Measurements from ENCODE around the gene AJM1. TPM values are rescaled to one million over a fixed set of nuclear protein-coding genes. Genes with fewer than 3 reads are reported as not detected.
"Not testable (repeated sequence)": the region's sequence is repeated elsewhere in the genome, so short reads cannot be mapped to it uniquely, and the experiment has no call there.

Gene AJM1
- total RNA-seq, 1 experiment from 2014 or later: 0.11 TPM

DNA sequence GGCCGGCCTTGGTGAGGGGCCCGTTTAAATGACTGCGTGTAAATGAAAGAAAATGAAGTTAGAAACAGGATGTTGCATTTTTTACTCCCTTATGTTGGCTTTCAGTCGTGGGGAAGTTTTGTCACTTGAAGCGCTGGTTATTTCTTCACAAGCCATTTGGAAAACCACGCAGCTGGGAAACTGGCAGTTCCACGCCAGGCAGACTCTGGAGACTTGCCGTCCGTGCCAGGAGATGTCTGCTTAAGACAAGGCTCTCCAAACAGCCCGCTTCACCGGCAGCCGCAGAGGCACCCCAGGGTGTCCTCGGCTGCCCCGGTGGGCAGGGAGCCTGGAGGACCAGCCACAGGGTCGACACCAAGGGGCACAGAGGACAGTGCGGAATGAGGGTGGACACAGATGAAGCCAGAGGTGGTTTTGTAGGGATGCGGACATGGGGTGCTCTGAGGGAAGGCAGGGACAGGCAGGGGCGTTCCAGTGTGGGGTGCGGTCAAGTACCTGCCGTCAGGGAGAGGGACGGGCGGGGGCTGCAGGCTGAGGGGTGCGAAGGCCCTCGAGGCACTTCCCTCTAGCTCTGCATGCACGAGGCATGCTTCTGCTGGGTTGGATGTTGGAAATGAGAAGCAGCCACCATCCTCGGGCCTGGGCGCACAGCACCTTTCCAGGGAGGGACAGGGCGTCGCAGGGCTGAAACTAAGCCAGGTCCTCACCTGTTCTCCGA, 11.1 kb upstream of the AJM1 start:
- no peak overlapping the region for H3K27ac ChIP-seq
- H3K27me3 ChIP-seq (replicated peaks): no peaks in the 10 kb centered on the region
- peaks cover 65% of the 10 kb centered on the region for H3K36me3 ChIP-seq
- H3K9me3 ChIP-seq (replicated peaks): no peaks in the 10 kb centered on the region
- no peak overlapping the region for H3K4me3 ChIP-seq
- no peaks in the 10 kb centered on the region for H3K4me1 ChIP-seq (replicated peaks)
- no peak for DNase-seq (ENCODE audit: low read depth in 1 of 2, low spot score in 2 of 2)

GRCh38 chr9:136831720-136832104, 10.6 kb upstream of the AJM1 start:
- no peaks in the 10 kb centered on the region for H3K9me3 ChIP-seq (replicated peaks)
- peaks cover 67% of the 10 kb centered on the region for H3K36me3 ChIP-seq
- no peaks in the 10 kb centered on the region for H3K4me1 ChIP-seq (replicated peaks)
- H3K27ac ChIP-seq: no peak overlapping the region
- H3K27me3 ChIP-seq (replicated peaks): no peaks in the 10 kb centered on the region
- DNase-seq (ENCODE audit: low read depth in 1 of 2, low spot score in 2 of 2): no peak
- no peak overlapping the region for H3K4me3 ChIP-seq

DNA sequence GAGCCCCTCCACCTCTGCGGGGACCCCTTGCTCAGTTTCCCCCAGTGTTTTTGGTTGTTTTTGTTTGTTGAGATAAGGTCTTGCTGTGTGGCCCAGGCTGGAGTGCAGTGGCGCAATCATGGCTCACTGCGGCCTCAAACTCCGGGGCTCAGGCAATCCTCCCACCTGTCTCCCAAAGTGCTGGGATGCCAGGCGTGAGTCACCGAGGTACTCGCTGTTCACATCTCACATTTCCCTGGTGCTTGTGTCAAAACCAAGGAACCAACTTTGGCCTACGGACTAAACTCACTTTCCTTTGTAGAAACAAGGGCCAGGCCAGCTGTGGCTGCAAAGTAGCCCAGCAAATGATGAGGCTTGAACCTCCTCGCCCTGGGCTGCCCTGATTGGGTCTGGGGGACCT, 9.7 kb upstream of the AJM1 start:
- H3K9me3 ChIP-seq (replicated peaks): no peaks in the 10 kb centered on the region
- DNase-seq (ENCODE audit: low read depth in 1 of 2, low spot score in 2 of 2): no peak
- no peaks in the 10 kb centered on the region for H3K27me3 ChIP-seq (replicated peaks)
- H3K4me3 ChIP-seq: no peak overlapping the region
- H3K4me1 ChIP-seq (replicated peaks): no peaks in the 10 kb centered on the region
- peaks cover 62% of the 10 kb centered on the region for H3K36me3 ChIP-seq
- no peak overlapping the region for H3K27ac ChIP-seq

- not testable (repeated sequence) for H3K27me3 ChIP-seq (replicated peaks); H3K9me3 ChIP-seq (replicated peaks); H3K4me1 ChIP-seq (replicated peaks); H3K4me3 ChIP-seq; DNase-seq (ENCODE audit: low read depth in 1 of 2, low spot score in 2 of 2); H3K27ac ChIP-seq
- peaks cover 53% of the 10 kb centered on the region for H3K36me3 ChIP-seq
Measured at GRCh38 chr9:136833381-136834048, 8.8 kb upstream of the AJM1 start.

DNA sequence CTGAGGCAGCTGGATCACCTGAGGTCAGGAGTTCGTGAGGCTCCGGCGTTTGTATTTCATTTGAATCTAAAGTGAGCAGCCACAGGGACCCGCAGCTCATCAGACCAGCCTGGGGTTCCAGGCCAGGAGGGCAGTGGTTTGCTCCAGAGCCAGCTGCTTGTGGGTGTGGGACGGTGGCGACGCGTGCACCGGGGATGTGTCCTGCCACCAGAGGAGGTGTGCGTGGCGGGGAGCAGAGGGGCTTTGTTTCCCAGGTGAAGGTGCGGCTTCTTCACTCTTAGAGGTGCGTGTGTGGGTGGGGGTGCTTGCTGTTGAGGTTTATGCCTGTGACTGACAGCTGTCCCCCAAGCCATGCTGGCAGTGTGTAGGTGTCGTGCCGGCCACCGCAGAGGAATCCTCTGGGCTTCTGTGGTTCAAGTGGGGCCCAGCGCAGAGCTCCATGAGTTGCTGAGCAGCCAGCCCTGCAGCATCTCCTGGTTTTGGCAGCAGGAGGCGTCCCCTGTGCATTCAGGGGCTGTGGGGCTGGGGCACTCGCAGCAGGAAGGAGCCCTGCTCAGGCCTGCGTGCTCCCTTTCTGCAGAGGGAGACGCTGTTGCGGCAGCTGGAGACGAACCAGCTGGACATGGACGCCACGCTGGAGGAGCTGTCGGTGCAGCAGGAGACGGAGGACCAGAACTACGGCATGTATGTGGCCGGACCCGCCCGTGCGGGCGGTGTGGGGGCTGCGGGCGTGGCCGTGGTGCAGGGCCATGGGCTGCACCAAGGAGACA, 6.9 kb upstream of the AJM1 start:
- no peaks in the 10 kb centered on the region for H3K27me3 ChIP-seq (replicated peaks)
- H3K4me1 ChIP-seq (replicated peaks): no peaks in the 10 kb centered on the region
- H3K4me3 ChIP-seq: no peak overlapping the region
- H3K36me3 ChIP-seq: peaks cover 43% of the 10 kb centered on the region
- no peak for DNase-seq (ENCODE audit: low read depth in 1 of 2, low spot score in 2 of 2)
- H3K9me3 ChIP-seq (replicated peaks): no peaks in the 10 kb centered on the region
- no peak overlapping the region for H3K27ac ChIP-seq

DNA sequence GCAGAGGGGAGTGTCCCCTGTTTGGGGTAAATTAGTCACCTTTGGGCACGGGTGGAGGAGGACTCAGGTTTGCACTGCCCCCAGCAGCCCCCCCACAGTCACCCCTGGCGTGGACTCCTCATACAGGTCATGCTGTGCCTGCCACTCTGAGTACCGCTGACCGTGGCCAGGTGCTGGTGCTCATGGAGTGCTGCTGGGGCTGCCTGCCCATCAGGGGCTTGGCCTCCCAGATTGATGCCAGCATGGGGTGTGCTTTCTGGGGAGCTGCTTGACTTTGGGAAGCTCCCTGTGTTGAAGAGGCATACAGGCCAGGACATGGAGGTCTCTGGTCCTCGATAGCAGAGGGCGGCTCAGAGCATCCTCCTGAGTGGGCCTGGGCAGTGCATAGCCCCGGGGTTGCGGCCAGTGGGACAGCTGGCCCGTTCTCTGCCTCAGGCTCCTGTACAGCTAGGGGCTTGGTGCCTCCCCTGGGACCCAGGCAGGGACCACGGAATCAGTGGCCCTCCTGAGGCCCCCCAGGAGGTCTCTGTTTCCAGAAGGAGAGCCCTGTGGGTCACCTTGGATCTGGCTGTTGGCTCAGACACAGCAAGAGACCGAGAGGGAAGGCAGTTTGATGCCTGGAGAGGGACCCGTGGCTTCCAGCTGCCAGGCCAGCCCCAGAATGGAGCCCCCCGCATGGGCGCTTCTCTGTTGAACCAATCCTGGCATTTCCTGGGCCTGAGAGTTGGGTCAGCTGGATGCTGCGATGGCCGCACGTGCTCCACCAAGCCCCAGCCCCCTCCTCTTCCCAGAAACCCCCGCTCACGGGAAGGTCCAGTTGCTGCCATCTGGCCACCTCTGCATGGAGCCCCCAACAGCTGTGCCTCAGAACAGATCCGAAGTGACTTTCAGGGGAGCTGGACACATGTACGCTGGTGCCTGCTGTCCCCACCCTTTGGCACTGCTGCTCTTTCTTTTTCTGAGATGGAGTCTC, 6.1 kb upstream of the AJM1 start:
- no peak overlapping the region for H3K27ac ChIP-seq
- no peaks in the 10 kb centered on the region for H3K9me3 ChIP-seq (replicated peaks)
- H3K27me3 ChIP-seq (replicated peaks): no peaks in the 10 kb centered on the region
- no peak overlapping the region for H3K4me3 ChIP-seq
- H3K4me1 ChIP-seq (replicated peaks): no peaks in the 10 kb centered on the region
- H3K36me3 ChIP-seq: peaks cover 35% of the 10 kb centered on the region
- no peak for DNase-seq (ENCODE audit: low read depth in 1 of 2, low spot score in 2 of 2)

GRCh38 chr9:136837146-136837855, 5.0 kb upstream of the AJM1 start:
- Histone ChIP-seq H3K27ac (no peak overlapping the region), H3K4me1 (replicated peaks) (peaks cover under 1% of the 10 kb centered on the region), H3K4me3 (no peak overlapping the region), H3K27me3 (replicated peaks) (no peaks in the 10 kb centered on the region), H3K9me3 (replicated peaks) (no peaks in the 10 kb centered on the region), H3K36me3 (peaks cover 24% of the 10 kb centered on the region)
- no peak for DNase-seq (ENCODE audit: low read depth in 1 of 2, low spot score in 2 of 2)

DNA sequence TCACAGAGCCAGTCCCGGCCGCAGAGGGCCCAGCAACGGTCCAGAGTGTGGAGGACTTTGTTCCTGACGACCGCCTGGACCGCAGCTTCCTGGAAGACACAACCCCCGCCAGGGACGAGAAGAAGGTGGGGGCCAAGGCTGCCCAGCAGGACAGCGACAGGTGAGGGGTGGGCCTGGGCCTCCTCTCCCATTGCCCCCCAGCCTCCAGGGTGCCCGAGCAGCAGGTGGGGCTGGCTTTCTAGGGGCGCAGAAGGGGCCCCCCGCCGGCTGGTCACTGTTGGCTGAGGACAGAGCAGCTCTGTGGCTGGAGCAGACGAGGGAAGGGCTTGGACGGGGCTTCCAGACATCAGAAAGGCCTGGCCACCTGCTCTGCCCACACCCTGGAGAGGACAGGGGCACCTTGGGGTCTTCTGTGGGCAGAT, 4.4 kb upstream of the AJM1 start:
- not testable (repeated sequence) for H3K9me3 ChIP-seq (replicated peaks); H3K27me3 ChIP-seq (replicated peaks); H3K4me1 ChIP-seq (replicated peaks); DNase-seq (ENCODE audit: low read depth in 1 of 2, low spot score in 2 of 2); H3K4me3 ChIP-seq; H3K27ac ChIP-seq
- H3K36me3 ChIP-seq: peaks cover 20% of the 10 kb centered on the region

GRCh38 chr9:136838314-136839228, 3.7 kb upstream of the AJM1 start:
- Histone ChIP-seq H3K9me3 (replicated peaks) (no peaks in the 10 kb centered on the region), H3K27ac (no peak overlapping the region), H3K36me3 (peaks cover 19% of the 10 kb centered on the region), H3K27me3 (replicated peaks) (no peaks in the 10 kb centered on the region), H3K4me1 (replicated peaks) (peaks cover 5% of the 10 kb centered on the region), H3K4me3 (no peak overlapping the region)
- no peak for DNase-seq (ENCODE audit: low read depth in 1 of 2, low spot score in 2 of 2)

- peaks cover 5% of the 10 kb centered on the region for H3K4me1 ChIP-seq (replicated peaks)
- no peak overlapping the region for H3K4me3 ChIP-seq
- H3K27me3 ChIP-seq (replicated peaks): peaks cover 6% of the 10 kb centered on the region
- DNase-seq (ENCODE audit: low read depth in 1 of 2, low spot score in 2 of 2): no peak
- H3K27ac ChIP-seq: no peak overlapping the region
- peaks cover 18% of the 10 kb centered on the region for H3K36me3 ChIP-seq
- H3K9me3 ChIP-seq (replicated peaks): no peaks in the 10 kb centered on the region
Measured at GRCh38 chr9:136839229-136840139, 2.8 kb upstream of the AJM1 start.

DNA sequence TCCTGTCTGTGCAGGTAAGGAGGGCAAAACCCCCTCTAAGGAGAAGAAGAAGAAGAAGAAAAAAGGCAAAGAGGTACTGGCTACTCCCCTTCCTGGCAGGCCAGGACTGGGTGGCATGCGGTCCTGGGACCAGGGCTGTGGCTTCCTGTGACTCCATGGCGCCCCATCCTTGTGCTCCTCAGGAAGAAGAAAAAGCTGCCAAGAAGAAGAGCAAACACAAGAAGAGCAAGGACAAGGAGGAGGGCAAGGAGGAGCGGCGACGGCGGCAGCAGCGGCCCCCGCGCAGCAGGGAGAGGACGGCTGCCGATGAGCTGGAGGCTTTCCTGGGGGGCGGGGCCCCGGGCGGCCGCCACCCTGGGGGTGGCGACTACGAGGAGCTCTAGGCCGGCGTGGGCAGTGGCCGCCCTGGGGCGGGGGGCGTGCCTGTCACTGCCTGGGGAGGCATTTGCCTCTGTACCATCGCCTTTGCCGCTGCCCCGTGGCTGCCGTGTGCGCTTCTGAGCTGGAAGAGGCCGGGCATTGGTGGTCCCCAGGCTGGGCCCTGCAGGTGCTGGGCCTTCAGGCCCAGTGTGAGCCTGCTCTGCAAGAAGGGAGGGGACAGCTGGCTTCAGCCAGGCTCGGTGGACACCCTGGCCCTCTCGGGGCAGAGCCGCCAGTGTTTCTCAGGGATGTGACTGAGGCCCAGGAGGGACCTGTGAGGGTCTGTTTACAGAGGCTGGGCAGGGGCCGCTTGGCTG, 2.0 kb upstream of the AJM1 start:
- Histone ChIP-seq H3K4me3 (no peak overlapping the region), H3K36me3 (peaks cover 18% of the 10 kb centered on the region), H3K27me3 (replicated peaks) (peaks cover 7% of the 10 kb centered on the region), H3K9me3 (replicated peaks) (no peaks in the 10 kb centered on the region), H3K27ac (no peak overlapping the region), H3K4me1 (replicated peaks) (peaks cover 5% of the 10 kb centered on the region)
- DNase-seq (ENCODE audit: low read depth in 1 of 2, low spot score in 2 of 2): no peak
